Progenitor cell of endocrine pancreas (in vitro differentiated cells): ENCODE data around the gene SPSB4. TPM values are rescaled to one million over a fixed set of nuclear protein-coding genes. Genes with fewer than 3 reads are reported as not detected.

Experiments used
- DNase-seq: peaks from one replicate; pipeline ENCODE4 v3.0.0; 2021; ENCODE audit warnings: low spot score; ENCODE audit not compliant: unreplicated experiment
- H3K27ac Mint-ChIP-seq: 2 replicates; pipeline ENCODE4 v1.8.0; 2021; ENCODE audit warnings: mild to moderate bottlenecking, moderate library complexity, mixed read lengths
- H3K27me3 Mint-ChIP-seq: 2 replicates; pipeline ENCODE4 v1.8.0; 2021; ENCODE audit warnings: mixed read lengths
- H3K36me3 Mint-ChIP-seq: 2 replicates; pipeline ENCODE4 v1.8.0; 2022; ENCODE audit warnings: mixed read lengths; ENCODE audit not compliant: insufficient read depth
- H3K4me1 Mint-ChIP-seq: 2 replicates; pipeline ENCODE4 v1.8.0; 2021; ENCODE audit warnings: low read depth, mixed read lengths
- H3K4me3 Mint-ChIP-seq: 2 replicates; pipeline ENCODE4 v1.8.0; 2021; ENCODE audit warnings: low read depth, mild to moderate bottlenecking, moderate library complexity, mixed read lengths
- H3K9me3 Mint-ChIP-seq: 2 replicates; pipeline ENCODE4 v1.8.0; 2021; ENCODE audit warnings: low read depth, mixed read lengths
- total RNA-seq: library from RNA; stranded (reverse); gene quantifications from 2 replicates; pipeline ENCODE4 v1.2.1, GENCODE V29; 2021
- TF ChIP-seq, protein P1 (sequence below): fragments of 200-600 bp; sonication (generic); IDR thresholded peaks from one replicate; pipeline ENCODE4 v1.5.0; 2021; ENCODE audit warnings: antibody characterized with exemption, mild to moderate bottlenecking; ENCODE audit not compliant: unreplicated experiment

Gene SPSB4
- total RNA-seq, 1 donor from 2014 or later: 9.5 TPM

DNA sequence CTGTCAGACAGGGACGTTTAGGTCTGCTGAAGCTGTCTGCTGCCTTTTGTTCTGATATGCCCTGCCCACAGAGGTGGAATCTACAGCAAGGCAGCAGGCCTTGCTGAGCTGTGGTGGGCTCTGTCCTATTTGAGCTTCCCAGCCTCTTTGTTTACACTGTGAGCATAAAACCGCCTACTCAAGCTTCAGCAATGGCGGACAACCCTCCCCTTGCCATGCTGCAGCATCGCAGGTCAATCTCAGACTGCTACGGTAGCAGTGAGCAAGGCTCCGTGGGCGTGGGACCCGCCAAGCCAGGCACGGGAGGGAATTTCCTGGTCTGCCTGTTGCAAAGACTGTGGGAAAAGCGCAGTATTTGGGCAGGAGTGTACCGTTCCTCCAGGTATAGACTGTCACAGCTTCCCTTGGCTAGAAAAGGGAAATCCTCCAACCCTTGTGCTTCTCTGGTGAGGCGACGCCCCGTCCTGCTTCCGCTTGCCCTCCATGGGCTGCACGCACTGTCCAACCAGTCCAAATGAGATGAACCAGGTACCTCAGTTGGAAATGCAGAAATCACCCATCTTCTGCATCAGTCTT is 71.4 kb downstream of the SPSB4 start:
- Mint-ChIP-seq H3K36me3 (no peaks in the 10 kb centered on the region), H3K27ac (no peak overlapping the region), H3K4me1 (peaks cover 10% of the 10 kb centered on the region), H3K4me3 (no peak overlapping the region), H3K27me3 (no peaks in the 10 kb centered on the region), H3K9me3 (peaks cover 3% of the 10 kb centered on the region)
- no peak for DNase-seq
- TF ChIP-seq, protein P1, sequence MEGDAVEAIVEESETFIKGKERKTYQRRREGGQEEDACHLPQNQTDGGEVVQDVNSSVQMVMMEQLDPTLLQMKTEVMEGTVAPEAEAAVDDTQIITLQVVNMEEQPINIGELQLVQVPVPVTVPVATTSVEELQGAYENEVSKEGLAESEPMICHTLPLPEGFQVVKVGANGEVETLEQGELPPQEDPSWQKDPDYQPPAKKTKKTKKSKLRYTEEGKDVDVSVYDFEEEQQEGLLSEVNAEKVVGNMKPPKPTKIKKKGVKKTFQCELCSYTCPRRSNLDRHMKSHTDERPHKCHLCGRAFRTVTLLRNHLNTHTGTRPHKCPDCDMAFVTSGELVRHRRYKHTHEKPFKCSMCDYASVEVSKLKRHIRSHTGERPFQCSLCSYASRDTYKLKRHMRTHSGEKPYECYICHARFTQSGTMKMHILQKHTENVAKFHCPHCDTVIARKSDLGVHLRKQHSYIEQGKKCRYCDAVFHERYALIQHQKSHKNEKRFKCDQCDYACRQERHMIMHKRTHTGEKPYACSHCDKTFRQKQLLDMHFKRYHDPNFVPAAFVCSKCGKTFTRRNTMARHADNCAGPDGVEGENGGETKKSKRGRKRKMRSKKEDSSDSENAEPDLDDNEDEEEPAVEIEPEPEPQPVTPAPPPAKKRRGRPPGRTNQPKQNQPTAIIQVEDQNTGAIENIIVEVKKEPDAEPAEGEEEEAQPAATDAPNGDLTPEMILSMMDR: no peak

DNA sequence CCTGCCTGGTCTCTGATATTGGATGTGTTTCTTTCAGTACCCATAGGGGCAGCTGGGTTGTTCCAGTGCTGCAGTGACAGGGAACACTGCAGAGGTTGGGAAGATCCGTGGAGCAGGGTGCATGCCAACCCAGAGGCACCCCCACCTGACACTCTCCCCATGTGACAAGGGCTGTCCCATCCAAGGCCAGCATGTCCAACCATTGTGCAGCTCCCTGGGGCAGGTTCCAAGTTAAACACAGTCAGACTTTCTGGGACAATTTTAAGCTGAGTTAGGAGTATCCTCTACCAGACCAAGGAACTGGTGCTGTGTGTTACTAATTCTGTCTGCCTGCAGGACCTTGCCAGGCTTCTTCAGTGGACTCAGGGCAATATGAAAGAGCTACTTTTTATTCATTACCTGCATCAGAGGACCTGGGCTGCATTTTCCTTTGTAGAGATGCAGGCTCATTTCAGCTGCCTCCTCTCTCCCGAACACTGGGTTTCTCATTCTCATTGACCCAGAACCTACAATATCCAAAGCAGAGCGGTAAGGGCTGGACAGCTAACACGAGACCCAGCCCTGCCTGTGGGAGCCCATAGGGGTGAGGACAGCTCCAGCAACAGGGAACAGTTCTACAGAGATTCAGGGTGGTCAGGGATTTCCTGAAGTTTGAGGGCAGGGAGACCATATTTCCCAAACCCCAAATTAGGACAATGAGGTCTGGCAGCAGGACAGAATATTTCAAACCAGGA is 72.7 kb downstream of the SPSB4 start:
- Mint-ChIP-seq H3K9me3 (peaks cover 3% of the 10 kb centered on the region), H3K36me3 (no peaks in the 10 kb centered on the region), H3K4me1 (peaks cover 10% of the 10 kb centered on the region), H3K27ac (no peak overlapping the region), H3K27me3 (no peaks in the 10 kb centered on the region), H3K4me3 (no peak overlapping the region)
- TF ChIP-seq, protein P1: no peak
- DNase-seq: no peak

DNA sequence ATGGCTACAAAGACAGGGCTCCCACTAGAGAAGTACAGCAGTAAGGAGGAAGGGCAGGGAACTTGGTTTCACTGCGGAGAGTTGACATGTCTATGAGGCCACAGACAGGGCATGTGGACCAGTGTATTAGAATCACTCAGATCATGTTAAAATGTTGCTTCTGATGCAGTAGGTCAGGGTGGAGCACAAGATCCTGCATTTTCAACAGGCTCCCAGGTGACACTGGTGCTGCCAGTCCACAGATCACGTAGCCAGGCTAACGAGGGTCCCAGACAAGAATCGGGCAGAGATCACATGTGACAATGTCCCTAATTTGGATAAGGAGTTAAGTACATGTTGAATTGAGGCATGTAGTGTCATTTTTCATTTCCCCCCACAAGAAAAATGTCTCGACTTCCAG is 73.6 kb downstream of the SPSB4 start:
- peaks cover 10% of the 10 kb centered on the region for H3K4me1 Mint-ChIP-seq
- H3K27ac Mint-ChIP-seq: no peak overlapping the region
- no peak overlapping the region for H3K4me3 Mint-ChIP-seq
- no peaks in the 10 kb centered on the region for H3K9me3 Mint-ChIP-seq
- TF ChIP-seq, protein P1: no peak
- DNase-seq: no peak
- H3K27me3 Mint-ChIP-seq: no peaks in the 10 kb centered on the region
- no peaks in the 10 kb centered on the region for H3K36me3 Mint-ChIP-seq

DNA sequence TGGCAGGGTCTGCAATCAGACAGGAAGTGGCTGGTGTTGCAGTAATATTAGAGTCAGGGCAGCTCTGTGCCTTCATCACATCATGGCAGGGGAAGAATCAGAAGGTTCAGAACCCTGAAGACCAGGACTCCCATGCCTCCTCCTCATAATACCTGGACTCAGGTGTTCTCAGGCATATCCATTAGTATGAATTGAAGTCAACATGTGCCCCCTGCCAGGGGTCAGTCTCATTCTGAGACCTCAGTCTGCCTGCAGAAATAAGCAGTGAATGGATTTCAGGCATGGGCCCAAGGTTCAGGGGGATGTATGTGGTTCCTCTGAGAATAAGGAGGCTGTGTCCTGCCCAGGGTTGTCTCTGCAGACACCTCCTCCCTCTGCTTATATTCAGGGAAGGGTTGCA is 74.2 kb downstream of the SPSB4 start:
- DNase-seq: no peak
- Mint-ChIP-seq H3K4me3 (no peak overlapping the region), H3K27me3 (no peaks in the 10 kb centered on the region), H3K9me3 (no peaks in the 10 kb centered on the region), H3K27ac (no peak overlapping the region), H3K36me3 (no peaks in the 10 kb centered on the region), H3K4me1 (peaks cover 10% of the 10 kb centered on the region)
- TF ChIP-seq, protein P1: no peak

DNA sequence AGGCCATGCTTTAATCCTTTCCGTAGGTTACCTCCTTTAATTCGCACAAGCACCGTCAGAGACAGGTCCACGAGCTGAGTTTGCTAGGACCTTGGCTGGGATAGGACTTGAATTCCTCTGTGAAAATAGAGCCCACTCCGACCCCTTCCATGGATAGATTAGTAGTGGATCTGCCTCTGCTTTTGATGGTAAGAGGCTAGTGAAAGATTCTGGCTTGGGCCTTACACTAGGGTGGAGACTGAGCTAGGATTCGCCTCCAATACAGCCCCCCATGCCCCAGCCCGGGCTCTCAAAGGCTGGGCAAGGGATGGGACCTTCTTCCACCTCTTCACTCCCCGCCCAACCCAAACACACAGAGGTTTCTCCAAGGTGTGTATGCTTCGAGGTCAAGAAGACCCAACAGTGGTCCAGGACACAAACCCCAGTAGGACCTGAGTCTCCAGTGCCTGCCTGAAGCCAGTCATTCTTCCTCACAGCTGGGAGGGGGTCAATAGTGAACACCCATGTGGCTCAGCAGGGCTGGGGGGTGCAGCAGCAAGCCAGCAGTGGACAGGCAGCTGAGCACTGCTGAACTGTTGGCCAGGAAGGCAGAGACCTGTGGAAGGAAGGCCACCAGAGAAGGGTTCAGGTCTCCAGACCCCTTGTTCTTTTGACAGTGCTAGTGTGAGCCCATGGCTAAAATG is 75.7 kb downstream of the SPSB4 start:
- DNase-seq: no peak
- H3K36me3 Mint-ChIP-seq: peaks cover 3% of the 10 kb centered on the region
- no peaks in the 10 kb centered on the region for H3K27me3 Mint-ChIP-seq
- H3K9me3 Mint-ChIP-seq: peaks cover 5% of the 10 kb centered on the region
- no peak overlapping the region for H3K4me3 Mint-ChIP-seq
- H3K4me1 Mint-ChIP-seq: peaks cover 6% of the 10 kb centered on the region
- TF ChIP-seq, protein P1: no peak
- no peak overlapping the region for H3K27ac Mint-ChIP-seq
